ENCODE measurements around the gene AKR7A3. TPM values are rescaled to one million over a fixed set of nuclear protein-coding genes. Genes with fewer than 3 reads are reported as not detected.

The AKR7A3 gene
- total RNA-seq, 1 experiment from 2014 or later, result 0.41 TPM

GRCh38 chr1:19251305-19252196, 37.0 kb downstream of the AKR7A3 start, which contains the start of the genes EMC1 and MRTO4:
TSS of gene EMC1 (minus strand) at chr1:19251524. CDS start at chr1:19251509, 15 bp downstream.
TSS of gene MRTO4 (plus strand) at chr1:19251805. CDS start at chr1:19251836, 31 bp downstream.
- Histone ChIP-seq H3K36me3 (ENCODE audit: insufficient read depth, low read length) (peaks cover 17% of the 10 kb centered on the region; the same call in 1 of the 2 replicates), H3K9ac (ENCODE audit: low read length) (peak within 1 kb of the TSS; percentile 83), H3K9me2 (replicated peaks; ENCODE audit: insufficient read depth, low read length) (no peaks in the 10 kb centered on the region)

GRCh38 chr1:19250629-19251304, 37.8 kb downstream of the AKR7A3 start:
- H3K4me1 ChIP-seq (ENCODE audit: low read length), result peaks cover 49% of the 10 kb centered on the region
- H4K20me1 ChIP-seq (ENCODE audit: insufficient read depth, low read depth, low read length), result peaks cover 29% of the 10 kb centered on the region
- no peaks in the 10 kb centered on the region for H3K9me2 ChIP-seq (replicated peaks; ENCODE audit: insufficient read depth, low read length)
- DNase-seq, result peak; percentile 49
- H2AFZ ChIP-seq (ENCODE audit: low read length), result peak overlapping the region; percentile 30; the same call in 1 of the 2 replicates
- peak overlapping the region; percentile 89 for H3K4me2 ChIP-seq (ENCODE audit: low read depth, low read length, poor library complexity, severe bottlenecking)
- H3K79me2 ChIP-seq (ENCODE audit: low read length), result peaks cover 99% of the 10 kb centered on the region
- peak overlapping the region; percentile 77 for H3K4me3 ChIP-seq (ENCODE audit: low read length)
- no peaks in the 10 kb centered on the region for H3K27me3 ChIP-seq (ENCODE audit: low read length)
- H3K27ac ChIP-seq (ENCODE audit: low read length), result peak overlapping the region; percentile 76; the same call in 1 of the 2 replicates
- H3K9ac ChIP-seq (ENCODE audit: low read length), result peak overlapping the region; percentile 83
- no peaks in the 10 kb centered on the region for H3K9me3 ChIP-seq (ENCODE audit: low read length)
- H3K36me3 ChIP-seq (ENCODE audit: insufficient read depth, low read length), result peaks cover 16% of the 10 kb centered on the region; the same call in 1 of the 2 replicates

More at GRCh38 chr1:19251305-19252196, 37.0 kb downstream of the AKR7A3 start, which contains the start of the genes EMC1 and MRTO4:
- H4K20me1 ChIP-seq (ENCODE audit: insufficient read depth, low read depth, low read length), result peaks cover 29% of the 10 kb centered on the region
- peaks cover 98% of the 10 kb centered on the region for H3K79me2 ChIP-seq (ENCODE audit: low read length)
- H3K4me2 ChIP-seq (ENCODE audit: low read depth, low read length, poor library complexity, severe bottlenecking), result peak within 1 kb of the TSS; percentile 89
- H2AFZ ChIP-seq (ENCODE audit: low read length), result peak within 1 kb of the TSS; percentile 30; the same call in 1 of the 2 replicates
- H3K9me3 ChIP-seq (ENCODE audit: low read length), result no peaks in the 10 kb centered on the region
- peaks cover 57% of the 10 kb centered on the region for H3K4me1 ChIP-seq (ENCODE audit: low read length)
- peak; percentile 95 for DNase-seq
- H3K27ac ChIP-seq (ENCODE audit: low read length), result peak within 1 kb of the TSS; percentile 76
- peak within 1 kb of the TSS; percentile 77 for H3K4me3 ChIP-seq (ENCODE audit: low read length)
- H3K27me3 ChIP-seq (ENCODE audit: low read length), result no peaks in the 10 kb centered on the region

GRCh38 chr1:19240673-19241538, 47.7 kb downstream of the AKR7A3 start:
- Histone ChIP-seq H3K4me1 (ENCODE audit: low read length) (peaks cover 16% of the 10 kb centered on the region), H3K4me2 (ENCODE audit: low read depth, low read length, poor library complexity, severe bottlenecking) (peak overlapping the region; percentile 67), H3K27me3 (ENCODE audit: low read length) (no peaks in the 10 kb centered on the region), H3K4me3 (ENCODE audit: low read length) (peak overlapping the region; percentile 33; the same call in 1 of the 2 replicates), H3K36me3 (ENCODE audit: insufficient read depth, low read length) (peaks cover 42% of the 10 kb centered on the region), H2AFZ (ENCODE audit: low read length) (no peak overlapping the region), H3K9ac (ENCODE audit: low read length) (peak overlapping the region; percentile 68), H4K20me1 (ENCODE audit: insufficient read depth, low read depth, low read length) (peaks cover 5% of the 10 kb centered on the region; the same call in 1 of the 2 replicates), H3K27ac (ENCODE audit: low read length) (peak overlapping the region; percentile 82), H3K9me3 (ENCODE audit: low read length) (no peaks in the 10 kb centered on the region), H3K9me2 (replicated peaks; ENCODE audit: insufficient read depth, low read length) (no peaks in the 10 kb centered on the region), H3K79me2 (ENCODE audit: low read length) (peaks cover 22% of the 10 kb centered on the region)
- peak; percentile 85 for DNase-seq

GRCh38 chr1:19239876-19240275, 48.7 kb downstream of the AKR7A3 start:
- H3K36me3 ChIP-seq (ENCODE audit: insufficient read depth, low read length), result peaks cover 42% of the 10 kb centered on the region
- H3K9me2 ChIP-seq (replicated peaks; ENCODE audit: insufficient read depth, low read length), result no peaks in the 10 kb centered on the region
- H3K27me3 ChIP-seq (ENCODE audit: low read length), result no peaks in the 10 kb centered on the region
- peaks cover 16% of the 10 kb centered on the region for H3K4me1 ChIP-seq (ENCODE audit: low read length)
- DNase-seq, result no peak
- no peak overlapping the region for H3K4me2 ChIP-seq (ENCODE audit: low read depth, low read length, poor library complexity, severe bottlenecking)
- peaks cover 18% of the 10 kb centered on the region for H3K79me2 ChIP-seq (ENCODE audit: low read length)
- no peak overlapping the region for H3K9ac ChIP-seq (ENCODE audit: low read length)
- 0 out of 2 replicates have a peak overlapping the region, but pooled peaks have one; percentile 82 for H3K27ac ChIP-seq (ENCODE audit: low read length)
- no peaks in the 10 kb centered on the region for H3K9me3 ChIP-seq (ENCODE audit: low read length)
- no peak overlapping the region for H2AFZ ChIP-seq (ENCODE audit: low read length)
- H3K4me3 ChIP-seq (ENCODE audit: low read length), result no peak overlapping the region
- H4K20me1 ChIP-seq (ENCODE audit: insufficient read depth, low read depth, low read length), result peaks cover 5% of the 10 kb centered on the region; the same call in 1 of the 2 replicates

- no peaks in the 10 kb centered on the region for H3K4me1 ChIP-seq (ENCODE audit: low read length)
- no peaks in the 10 kb centered on the region for H3K9me2 ChIP-seq (replicated peaks; ENCODE audit: insufficient read depth, low read length)
- no peak for DNase-seq
- no peak overlapping the region for H3K27ac ChIP-seq (ENCODE audit: low read length)
- no peaks in the 10 kb centered on the region for H4K20me1 ChIP-seq (ENCODE audit: insufficient read depth, low read depth, low read length)
- no peaks in the 10 kb centered on the region for H3K27me3 ChIP-seq (ENCODE audit: low read length)
- H3K36me3 ChIP-seq (ENCODE audit: insufficient read depth, low read length), result peaks cover 32% of the 10 kb centered on the region
- no peak overlapping the region for H3K9ac ChIP-seq (ENCODE audit: low read length)
- no peak overlapping the region for H3K4me2 ChIP-seq (ENCODE audit: low read depth, low read length, poor library complexity, severe bottlenecking)
- 0 out of 2 replicates have a peak, but pooled peaks cover 4% of the 10 kb centered on the region for H3K79me2 ChIP-seq (ENCODE audit: low read length)
- no peak overlapping the region for H3K4me3 ChIP-seq (ENCODE audit: low read length)
- H3K9me3 ChIP-seq (ENCODE audit: low read length), result no peaks in the 10 kb centered on the region
- H2AFZ ChIP-seq (ENCODE audit: low read length), result no peak overlapping the region
Observed at GRCh38 chr1:19234224-19234623, 54.3 kb downstream of the AKR7A3 start.

Small RNAs within 50 kb of the gene (small RNA-seq; reads per million reads assigned to genes)
- gene RNU6-1099P, result not detected

Other genes starting within 250 kb of the AKR7A3 start
- gene UBR4, start 78.5 kb downstream of the AKR7A3 start, total RNA-seq (2014; rRNA removed; shearing (Covaris generic); ENCODE audit: low replicate concordance), result 135 and 201 TPM in 2 replicates
- 18.1 and 22.8 TPM in 2 replicates for gene EMC1, start 37.2 kb downstream of the AKR7A3 start, total RNA-seq (2014; rRNA removed; shearing (Covaris generic); ENCODE audit: low replicate concordance)
- gene MRTO4, start 37.0 kb downstream of the AKR7A3 start, total RNA-seq (2014; rRNA removed; shearing (Covaris generic); ENCODE audit: low replicate concordance), result 15.4 and 31.0 TPM in 2 replicates
- 122 and 161 TPM in 2 replicates for gene AKR7A2, start 23.4 kb upstream of the AKR7A3 start, total RNA-seq (2014; rRNA removed; shearing (Covaris generic); ENCODE audit: low replicate concordance)
- 11.6 and 14.5 TPM in 2 replicates for gene SLC66A1, start 23.6 kb upstream of the AKR7A3 start, total RNA-seq (2014; rRNA removed; shearing (Covaris generic); ENCODE audit: low replicate concordance)
- gene CAPZB, start 196.8 kb upstream of the AKR7A3 start, total RNA-seq (2014; rRNA removed; shearing (Covaris generic); ENCODE audit: low replicate concordance), result 55.5 and 72.9 TPM in 2 replicates